HG02763 (cell line): ENCODE measurements around the gene UGT1A4.

Experiments used
- ATAC-seq: cut with Tn5 transposase; IDR thresholded peaks from one replicate; pipeline ENCODE4 v1.9.1; 2021; ENCODE audit warnings: mild to moderate bottlenecking, moderate library complexity; ENCODE audit not compliant: unreplicated experiment

UGT1A4 gene

DNA sequence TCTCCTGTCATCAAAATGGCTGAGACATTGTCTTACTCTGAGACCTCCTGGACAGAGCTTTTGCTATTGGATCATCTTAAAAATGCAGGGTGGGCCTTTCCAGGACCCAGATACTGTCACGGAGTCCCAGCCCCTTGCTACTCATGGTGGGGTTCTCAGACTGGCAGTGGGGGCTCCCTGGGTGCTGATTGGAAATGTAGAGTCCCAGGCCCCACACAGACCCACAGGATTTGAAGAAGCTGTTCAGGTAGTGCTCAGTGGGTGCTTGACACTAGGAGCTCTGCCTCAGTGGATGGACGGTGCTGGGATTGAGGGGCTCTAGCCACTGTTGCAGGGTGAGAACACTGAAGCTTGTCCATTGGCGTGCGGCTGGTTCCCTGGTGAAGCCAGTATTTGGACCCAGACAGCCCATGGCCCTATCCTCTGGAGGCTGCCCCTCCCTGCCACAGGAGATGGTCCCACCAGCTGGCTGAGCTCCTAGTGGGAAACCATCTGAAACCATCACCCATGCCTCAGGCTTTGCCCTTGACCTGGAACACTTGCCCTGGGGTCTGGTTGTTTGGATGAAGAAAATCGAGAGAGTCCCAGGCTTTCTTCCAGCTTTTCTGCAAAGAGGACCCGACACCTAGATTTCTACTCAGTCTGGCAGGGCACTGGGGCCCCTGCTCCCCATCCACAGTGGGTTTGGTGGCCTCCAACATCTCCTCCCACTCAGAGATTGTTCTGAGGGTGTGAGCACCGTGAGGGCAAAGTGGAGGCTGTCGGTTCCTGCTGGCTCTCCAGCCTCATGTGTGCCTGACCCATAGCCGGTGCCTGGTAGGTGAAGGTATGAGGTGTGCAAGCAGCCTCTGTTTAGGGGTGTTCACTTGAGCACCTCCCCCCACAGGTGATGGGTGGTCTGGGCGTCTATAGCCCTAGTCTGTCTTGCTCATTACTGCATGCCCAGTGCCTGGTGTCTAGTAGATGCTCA is 89.7 kb downstream of the UGT1A4 start:
- no peak for ATAC-seq

DNA sequence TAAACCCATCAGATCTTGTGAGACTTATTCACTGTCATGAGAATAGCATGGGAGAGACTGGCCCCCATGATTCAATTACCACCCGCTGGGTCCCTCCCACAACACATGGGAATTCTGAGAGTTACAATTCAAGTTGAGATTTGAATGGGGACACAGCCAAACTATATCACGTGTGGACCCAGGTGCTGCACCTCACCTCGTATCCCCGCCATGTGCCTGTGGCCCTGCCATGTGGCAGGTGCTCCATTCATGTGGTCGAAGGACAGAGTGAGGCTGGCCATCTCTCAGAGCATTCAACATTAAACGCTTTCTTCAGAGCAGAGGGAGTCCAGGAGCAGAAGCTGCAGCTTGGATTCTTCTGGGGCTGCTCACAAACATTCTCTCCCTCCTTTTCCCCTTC is 91.8 kb downstream of the UGT1A4 start:
- no peak for ATAC-seq

DNA sequence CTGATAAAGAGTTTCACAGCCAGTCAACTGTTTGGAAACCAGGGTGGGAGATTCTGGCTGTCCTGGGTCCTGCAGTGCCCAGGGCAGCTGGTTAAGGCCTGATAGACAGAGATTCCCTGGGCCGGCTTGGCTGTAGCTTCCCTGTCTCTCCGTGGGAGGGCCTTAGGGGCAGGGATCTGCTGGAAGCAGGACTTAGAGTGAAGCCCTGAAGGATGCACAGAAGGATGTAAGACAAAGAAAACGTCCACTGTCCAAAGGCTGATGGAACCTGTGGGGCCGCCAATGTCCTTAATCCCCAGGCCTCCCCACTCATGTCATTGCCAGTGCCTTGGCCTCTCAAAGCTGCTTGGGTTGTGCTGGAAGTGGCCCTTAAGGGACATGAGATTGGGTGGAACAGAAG is 92.6 kb downstream of the UGT1A4 start:
- ATAC-seq, result no peak

GRCh38 chr2:233811732-233812131 is 93.2 kb downstream of the UGT1A4 start:
- ATAC-seq, result no peak

DNA sequence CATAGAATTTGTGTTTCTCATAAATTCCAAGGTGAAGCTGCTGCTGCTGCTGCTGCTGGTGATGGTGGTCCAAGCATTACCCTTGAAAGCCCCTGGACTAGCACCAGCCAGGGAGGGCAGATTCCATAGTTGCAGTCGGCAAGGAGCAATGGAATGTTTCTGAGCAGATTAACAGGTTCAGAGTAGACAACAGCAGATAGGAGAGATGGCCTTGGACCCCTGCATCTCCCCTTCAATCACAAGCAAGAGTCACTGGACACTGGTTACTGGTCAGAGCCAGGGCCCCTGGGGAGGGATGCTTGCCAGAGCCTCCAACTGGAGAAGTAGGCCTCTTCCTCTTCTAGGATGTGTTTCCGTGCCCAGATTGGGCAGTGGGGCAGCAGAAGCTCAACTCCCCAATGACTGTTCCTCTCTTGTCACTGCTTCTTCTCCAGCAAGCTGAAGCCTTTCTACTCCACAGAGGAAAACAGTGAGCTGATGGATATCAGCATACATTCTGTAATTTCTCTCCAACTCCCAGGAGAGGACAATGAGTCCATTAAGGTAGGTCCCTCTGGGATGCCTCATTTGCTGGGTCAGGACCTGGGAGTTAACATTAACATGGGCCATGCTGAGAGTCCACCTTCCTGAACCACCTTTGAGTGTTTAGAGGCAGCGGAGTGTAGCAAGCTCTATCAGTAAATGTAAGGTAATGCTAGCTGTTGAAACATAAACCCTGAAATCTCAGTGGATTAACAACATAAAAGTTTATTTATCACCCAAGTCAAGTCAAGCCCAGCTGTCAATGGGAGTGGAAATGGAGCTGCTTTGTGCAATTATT is 94.9 kb downstream of the UGT1A4 start:
- no peak for ATAC-seq

GRCh38 chr2:233814056-233814835 is 95.7 kb downstream of the UGT1A4 start:
- no peak for ATAC-seq

DNA sequence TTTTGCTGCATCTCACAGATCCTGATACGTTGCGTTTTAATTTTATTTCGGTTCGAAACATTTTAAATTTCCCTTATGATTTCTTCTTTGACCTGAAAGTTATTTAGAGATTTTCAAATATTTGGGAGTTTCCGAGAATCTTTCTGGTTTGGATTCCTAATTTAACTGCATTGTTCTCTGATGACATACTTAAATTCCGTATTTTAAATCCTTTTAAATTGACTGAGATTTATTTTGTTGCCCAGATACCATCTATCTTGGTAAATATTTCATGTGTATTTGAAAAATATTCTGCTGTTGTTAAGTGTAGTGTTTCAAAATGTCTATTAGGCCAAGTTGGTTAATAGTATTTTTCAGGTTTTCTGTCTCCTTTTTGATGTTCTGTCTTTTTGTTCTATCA is 97.3 kb downstream of the UGT1A4 start:
- no peak for ATAC-seq

GRCh38 chr2:233816334-233816733 is 97.8 kb downstream of the UGT1A4 start:
- no peak for ATAC-seq

DNA sequence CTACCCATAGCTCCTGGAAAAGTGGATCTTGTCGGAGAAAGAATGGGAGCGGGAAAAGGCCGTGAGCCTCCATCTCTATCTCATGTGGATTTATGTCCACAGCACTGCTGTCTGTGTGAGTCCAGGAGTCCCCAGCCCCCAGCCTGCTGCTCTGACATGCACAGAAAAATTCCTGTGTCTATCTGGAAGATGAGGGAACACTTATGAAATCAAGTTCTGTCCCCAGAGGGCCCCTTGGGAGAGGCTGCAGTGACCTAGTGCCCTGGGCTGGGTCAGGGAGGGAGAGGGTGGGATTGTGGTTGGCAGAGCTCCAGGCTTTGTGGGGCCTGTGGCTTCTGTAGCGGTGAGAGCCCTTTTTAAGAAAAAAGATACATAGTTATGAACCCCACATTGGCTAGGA is 98.2 kb downstream of the UGT1A4 start:
- no peak for ATAC-seq

DNA sequence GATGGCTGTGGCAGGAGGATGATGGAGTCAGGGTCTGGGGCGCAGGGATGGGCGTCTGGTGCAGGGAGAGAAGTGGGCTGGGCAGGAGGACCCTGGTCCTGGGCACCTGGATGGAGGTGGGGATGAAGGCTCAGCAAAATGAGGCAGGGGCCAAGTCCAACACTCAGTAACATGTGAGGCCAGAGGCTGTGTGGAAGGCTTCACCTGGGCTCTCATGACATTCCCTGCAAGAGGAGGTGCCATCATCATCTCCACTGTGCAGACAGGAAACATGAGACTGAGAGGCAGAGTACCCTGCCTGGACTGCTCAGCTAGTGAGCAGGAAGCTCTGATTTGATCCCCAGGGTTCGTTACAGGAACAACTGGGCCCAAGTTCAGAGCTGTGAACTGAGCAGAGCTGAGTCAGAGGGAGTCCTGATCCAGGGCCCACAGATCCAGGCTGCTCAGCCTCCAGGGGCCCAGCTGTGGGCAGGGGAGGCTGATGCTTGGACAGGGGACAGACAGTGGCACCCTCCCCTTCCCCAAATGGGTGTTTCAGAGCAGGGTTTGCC is 98.9 kb downstream of the UGT1A4 start:
- no peak for ATAC-seq

- no peak for ATAC-seq
Measured at GRCh38 chr2:233817995-233818638, 99.6 kb downstream of the UGT1A4 start.

DNA sequence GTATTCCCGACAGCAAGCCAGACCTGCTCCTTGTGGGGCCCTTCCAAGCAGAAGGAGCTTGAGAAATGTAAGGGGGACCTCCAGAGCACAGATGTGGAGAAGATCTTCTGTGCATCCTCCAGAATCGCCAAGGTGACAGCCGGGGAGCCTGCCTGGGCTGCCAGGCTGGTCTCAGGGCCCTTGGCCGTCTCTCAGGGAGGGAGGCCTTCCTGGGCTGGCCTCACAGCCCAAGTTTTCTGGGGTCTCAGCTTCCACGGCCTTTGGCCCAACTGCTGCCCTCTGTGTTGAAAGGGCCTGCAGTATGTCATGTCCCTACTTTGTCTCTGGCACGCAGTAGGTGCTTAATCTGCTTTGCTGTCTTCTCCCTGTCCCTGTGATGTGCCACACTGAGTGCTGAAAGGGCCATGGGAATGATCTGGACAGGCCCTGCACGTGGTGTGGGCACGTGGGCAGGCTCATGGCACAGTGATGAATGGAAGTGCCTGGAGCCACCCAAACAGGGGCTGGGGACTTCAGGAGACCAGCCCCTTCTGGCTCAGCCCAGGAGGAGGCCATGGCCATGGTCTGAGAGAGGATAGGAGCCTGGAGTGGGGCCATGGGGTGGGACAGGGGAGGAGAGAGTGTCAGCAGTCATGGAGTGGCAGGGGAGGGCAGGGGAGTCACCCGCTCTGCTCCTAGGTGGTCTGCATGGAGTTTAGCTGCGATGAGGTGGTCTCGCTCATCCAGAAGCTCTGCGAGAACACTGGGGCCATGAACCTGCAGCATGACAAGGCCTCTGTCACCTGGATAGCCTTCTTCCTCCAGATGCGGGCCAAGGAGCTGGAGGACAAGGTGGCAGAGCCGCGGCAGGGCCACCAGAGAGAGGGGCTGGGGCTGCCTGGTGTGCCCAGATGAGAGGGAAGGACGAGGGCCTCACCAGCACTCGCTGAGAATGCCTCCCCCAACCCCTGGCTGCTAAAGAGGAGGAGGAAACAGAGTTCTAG is 100.4 kb downstream of the UGT1A4 start:
- no peak for ATAC-seq

- ATAC-seq, result no peak
Measured at GRCh38 chr2:233819884-233820773, 101.6 kb downstream of the UGT1A4 start.

- ATAC-seq, result no peak
Measured at GRCh38 chr2:233820774-233821105, 102.2 kb downstream of the UGT1A4 start.

DNA sequence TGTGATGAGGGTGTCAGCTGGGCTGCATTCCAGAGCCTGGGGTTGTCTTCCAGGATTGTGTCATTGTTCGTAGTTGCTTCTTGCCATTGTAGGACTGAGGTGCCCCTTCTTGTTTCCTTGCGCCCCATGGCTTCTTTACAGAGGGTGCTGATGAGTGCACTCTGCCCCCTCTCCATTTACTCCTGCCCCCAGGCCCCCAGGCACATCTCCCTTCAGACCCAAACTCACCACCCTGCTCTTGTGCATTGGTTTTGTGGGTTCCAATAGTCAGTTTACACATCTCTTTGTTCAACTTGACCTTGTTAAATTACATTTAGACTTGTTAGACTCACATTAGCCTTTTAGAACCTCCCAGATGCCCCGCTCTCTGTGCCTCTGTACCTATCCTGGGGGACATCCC is 102.7 kb downstream of the UGT1A4 start:
- no peak for ATAC-seq

- ATAC-seq, result no peak
Measured at GRCh38 chr2:233821709-233822100, 103.2 kb downstream of the UGT1A4 start.

DNA sequence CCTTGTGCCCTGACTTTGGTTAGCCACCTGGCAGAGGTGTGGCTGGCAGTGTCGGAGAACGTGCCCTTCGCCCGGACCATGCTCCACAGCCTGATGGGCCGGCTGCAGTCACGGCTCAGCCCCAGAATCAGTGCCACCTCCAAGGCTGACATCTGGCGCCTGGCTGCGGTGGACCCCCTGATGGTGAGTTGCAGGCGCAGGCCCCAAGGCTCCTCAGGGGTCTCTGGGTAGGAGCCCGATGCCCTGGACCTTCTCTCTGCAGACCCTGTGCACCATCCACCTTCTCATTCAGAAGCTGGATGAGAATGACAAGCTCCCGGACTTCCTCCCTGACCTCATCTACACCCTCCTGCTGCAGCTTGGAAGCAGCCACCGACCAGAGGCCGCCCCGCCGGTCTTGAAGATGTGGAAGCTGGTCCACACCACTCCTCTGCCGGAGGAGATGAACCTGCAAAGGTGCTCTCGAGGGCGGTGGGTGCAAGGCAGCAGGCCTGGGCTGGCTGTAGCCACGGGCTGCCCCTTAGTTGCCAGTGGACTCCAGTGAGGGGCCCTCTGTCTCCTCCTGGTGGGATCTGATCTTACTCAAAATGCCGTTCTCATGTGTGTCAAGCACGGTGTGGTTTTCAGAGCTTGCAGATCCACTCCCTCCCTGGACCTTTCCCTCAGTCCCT is 103.7 kb downstream of the UGT1A4 start:
- no peak for ATAC-seq
